Liver (tissue), 3 donors: ENCODE measurements around the gene MARS1.

Experiments
- GABPA ChIP-seq, 2 donors: IDR thresholded peaks in 1 of 2; conservative IDR thresholded peaks in 1 of 2; 2 replicates each; pipeline ENCODE4 v1.6.1; 2016; ENCODE audit warnings: antibody characterized with exemption in 2 of 2, mild to moderate bottlenecking in 1 of 2, moderate library complexity in 1 of 2
- JUND ChIP-seq, 2 donors: IDR thresholded peaks; 2 replicates each; pipeline ENCODE4 v1.6.1; 2016; ENCODE audit warnings: antibody characterized with exemption in 2 of 2
- RAD21 ChIP-seq, 2 donors: IDR thresholded peaks; 2 replicates each; pipeline ENCODE4 v1.6.1; 2016; ENCODE audit warnings: antibody characterized with exemption in 2 of 2, mild to moderate bottlenecking in 2 of 2
- RXRA ChIP-seq, 2 donors: IDR thresholded peaks; 2 replicates each; pipeline ENCODE4 v1.6.1; 2017 to 2018; ENCODE audit warnings: antibody characterized with exemption in 2 of 2, mild to moderate bottlenecking in 1 of 2
- TAF1 ChIP-seq: conservative IDR thresholded peaks from 2 replicates; pipeline ENCODE4 v1.6.1; 2016; ENCODE audit warnings: antibody characterized with exemption, mild to moderate bottlenecking
- YY1 ChIP-seq: IDR thresholded peaks from 2 replicates; pipeline ENCODE4 v1.6.1; 2016; ENCODE audit warnings: antibody characterized with exemption, mild to moderate bottlenecking
- TF ChIP-seq, protein P1 (sequence below): fragments of 150-350 bp; IDR thresholded peaks from 2 replicates; pipeline ENCODE4 v1.5.1; 2017; ENCODE audit warnings: improper control_type of control experiment, low read depth, low read length; ENCODE audit not compliant: missing input control
- donor health status: healthy.
- donor health status: healthy.

DNA sequence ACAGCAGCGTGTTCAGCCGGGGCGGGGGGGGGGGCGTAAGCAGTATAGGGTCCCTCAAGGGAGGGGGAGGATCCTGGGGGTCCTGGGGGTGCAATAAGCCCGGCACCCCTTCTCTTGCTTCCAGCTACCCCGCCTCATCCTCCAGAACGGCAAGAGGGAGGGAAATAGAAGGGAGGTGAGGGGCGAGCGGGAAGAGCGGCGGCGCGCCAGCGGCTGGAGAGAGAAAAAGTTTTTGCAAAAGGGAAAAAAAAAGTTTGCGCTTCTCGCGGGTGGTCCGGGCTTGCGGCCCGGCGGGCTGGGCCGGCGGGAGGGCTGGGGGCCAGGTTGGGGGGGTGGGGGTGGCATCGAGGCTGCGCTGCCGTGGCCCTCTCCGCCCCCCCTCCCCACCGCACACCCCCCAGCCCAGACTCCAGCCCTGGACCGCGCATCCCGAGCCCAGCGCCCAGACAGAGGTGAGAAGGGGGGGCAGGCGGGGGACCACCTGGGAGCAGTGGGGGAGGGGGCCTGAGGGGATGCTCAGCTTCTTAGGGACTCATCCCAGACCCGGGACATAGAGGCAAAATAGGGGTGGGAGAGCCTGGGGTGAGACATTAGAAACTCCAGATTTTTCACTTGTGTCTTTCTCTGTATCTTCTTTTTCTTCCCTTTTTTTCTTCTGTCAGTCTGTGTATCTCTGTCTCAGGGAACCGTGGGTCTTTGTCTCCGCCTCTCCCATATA, 28.0 kb upstream of the MARS1 start, which contains the start of gene GLI1:
- TF ChIP-seq, protein P1, sequence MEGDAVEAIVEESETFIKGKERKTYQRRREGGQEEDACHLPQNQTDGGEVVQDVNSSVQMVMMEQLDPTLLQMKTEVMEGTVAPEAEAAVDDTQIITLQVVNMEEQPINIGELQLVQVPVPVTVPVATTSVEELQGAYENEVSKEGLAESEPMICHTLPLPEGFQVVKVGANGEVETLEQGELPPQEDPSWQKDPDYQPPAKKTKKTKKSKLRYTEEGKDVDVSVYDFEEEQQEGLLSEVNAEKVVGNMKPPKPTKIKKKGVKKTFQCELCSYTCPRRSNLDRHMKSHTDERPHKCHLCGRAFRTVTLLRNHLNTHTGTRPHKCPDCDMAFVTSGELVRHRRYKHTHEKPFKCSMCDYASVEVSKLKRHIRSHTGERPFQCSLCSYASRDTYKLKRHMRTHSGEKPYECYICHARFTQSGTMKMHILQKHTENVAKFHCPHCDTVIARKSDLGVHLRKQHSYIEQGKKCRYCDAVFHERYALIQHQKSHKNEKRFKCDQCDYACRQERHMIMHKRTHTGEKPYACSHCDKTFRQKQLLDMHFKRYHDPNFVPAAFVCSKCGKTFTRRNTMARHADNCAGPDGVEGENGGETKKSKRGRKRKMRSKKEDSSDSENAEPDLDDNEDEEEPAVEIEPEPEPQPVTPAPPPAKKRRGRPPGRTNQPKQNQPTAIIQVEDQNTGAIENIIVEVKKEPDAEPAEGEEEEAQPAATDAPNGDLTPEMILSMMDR = no peak
- TF ChIP-seq GABPA (IDR thresholded peaks at IDR 0.05 in 1 of 2, conservative IDR thresholded peaks at IDR 0.05 in 1 of 2) = no peak
- no peak for TF ChIP-seq YY1
- no peak for TF ChIP-seq JUND (IDR thresholded peaks at IDR 0.05)
- TF ChIP-seq TAF1 = no peak
- TF ChIP-seq RXRA (IDR thresholded peaks at IDR 0.05) = no peak
- TF ChIP-seq RAD21 (IDR thresholded peaks at IDR 0.05) = no peak
